ENCODE measurements around the gene KCND1.

KCND1 gene

DNA sequence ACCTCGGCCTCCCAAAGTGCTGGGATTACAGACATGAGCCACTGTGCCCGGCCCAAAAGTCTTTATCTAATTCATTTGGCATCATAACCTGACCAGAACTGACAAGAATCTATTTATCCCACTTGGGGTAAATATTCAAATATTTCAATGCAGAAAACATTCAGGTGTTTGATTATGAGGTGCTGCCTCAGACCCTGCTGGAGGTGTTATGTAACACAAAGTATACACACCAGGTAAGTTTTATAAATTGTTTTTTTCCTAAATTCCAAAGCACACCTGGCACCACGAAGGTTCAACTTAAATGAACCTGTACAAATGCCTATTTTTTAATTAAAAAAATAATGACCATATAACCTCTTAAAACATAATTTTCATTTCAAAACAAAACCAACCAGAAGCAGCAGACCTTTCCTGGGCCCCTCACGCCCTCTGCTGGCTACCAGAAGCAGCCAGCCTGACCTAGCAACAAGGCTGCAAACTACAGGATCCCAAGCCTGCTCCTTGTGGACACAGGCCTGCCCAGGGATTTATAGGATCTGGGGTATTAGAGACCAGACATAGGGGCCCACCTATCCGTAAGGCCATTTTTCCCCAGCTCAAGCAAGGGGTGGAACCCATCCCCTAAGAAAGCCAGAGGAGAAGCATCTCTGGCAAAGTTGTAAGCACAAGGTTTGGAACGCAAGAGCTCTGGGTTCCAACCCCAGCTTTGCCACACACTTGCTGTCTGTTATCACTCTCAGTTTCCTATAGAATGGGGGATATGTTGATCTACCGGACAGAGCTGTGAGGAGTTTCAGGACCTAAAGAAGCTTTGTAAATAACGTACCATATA is 25.9 kb downstream of the KCND1 start:
- CTCF ChIA-PET: interaction anchor here (0.6 to 1.6 kb wide), 15 partner anchors 10 to 1402 kb away, joined by 3 to 9 read pairs (median 3); no protein-coding TSS in a partner anchor
- 0 out of 2 replicates have a peak, but pooled peaks have one; percentile 19 for TF ChIP-seq ZFP69B (tag by site-specific recombination; IDR thresholded peaks at IDR 0.05)
- peak; percentile 44; the same call in 1 of the 2 replicates for TF ChIP-seq ZNF600 (tag by site-specific recombination; IDR thresholded peaks at IDR 0.05)
- peak; percentile 47; the same call in 1 of the 2 replicates for TF ChIP-seq ZNF692 (tag by site-specific recombination; IDR thresholded peaks at IDR 0.05)
- TF ChIP-seq PRDM2 (tag by site-specific recombination; IDR thresholded peaks at IDR 0.05; ENCODE audit: borderline replicate concordance): no peak
- no peak for TF ChIP-seq ZNF324 (tag by site-specific recombination; IDR thresholded peaks at IDR 0.05)
- TF ChIP-seq, protein P1, sequence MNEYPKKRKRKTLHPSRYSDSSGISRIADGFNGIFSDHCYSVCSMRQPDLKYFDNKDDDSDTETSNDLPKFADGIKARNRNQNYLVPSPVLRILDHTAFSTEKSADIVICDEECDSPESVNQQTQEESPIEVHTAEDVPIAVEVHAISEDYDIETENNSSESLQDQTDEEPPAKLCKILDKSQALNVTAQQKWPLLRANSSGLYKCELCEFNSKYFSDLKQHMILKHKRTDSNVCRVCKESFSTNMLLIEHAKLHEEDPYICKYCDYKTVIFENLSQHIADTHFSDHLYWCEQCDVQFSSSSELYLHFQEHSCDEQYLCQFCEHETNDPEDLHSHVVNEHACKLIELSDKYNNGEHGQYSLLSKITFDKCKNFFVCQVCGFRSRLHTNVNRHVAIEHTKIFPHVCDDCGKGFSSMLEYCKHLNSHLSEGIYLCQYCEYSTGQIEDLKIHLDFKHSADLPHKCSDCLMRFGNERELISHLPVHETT (tag by site-specific recombination; IDR thresholded peaks at IDR 0.05): no peak
- TF ChIP-seq, protein P2, sequence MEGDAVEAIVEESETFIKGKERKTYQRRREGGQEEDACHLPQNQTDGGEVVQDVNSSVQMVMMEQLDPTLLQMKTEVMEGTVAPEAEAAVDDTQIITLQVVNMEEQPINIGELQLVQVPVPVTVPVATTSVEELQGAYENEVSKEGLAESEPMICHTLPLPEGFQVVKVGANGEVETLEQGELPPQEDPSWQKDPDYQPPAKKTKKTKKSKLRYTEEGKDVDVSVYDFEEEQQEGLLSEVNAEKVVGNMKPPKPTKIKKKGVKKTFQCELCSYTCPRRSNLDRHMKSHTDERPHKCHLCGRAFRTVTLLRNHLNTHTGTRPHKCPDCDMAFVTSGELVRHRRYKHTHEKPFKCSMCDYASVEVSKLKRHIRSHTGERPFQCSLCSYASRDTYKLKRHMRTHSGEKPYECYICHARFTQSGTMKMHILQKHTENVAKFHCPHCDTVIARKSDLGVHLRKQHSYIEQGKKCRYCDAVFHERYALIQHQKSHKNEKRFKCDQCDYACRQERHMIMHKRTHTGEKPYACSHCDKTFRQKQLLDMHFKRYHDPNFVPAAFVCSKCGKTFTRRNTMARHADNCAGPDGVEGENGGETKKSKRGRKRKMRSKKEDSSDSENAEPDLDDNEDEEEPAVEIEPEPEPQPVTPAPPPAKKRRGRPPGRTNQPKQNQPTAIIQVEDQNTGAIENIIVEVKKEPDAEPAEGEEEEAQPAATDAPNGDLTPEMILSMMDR (tag by site-specific recombination; IDR thresholded peaks at IDR 0.05): peak; percentile 39; the same call in 1 of the 2 replicates
- no peak for TF ChIP-seq ZSCAN30 (tag by site-specific recombination; IDR thresholded peaks at IDR 0.05)
- no peak for TF ChIP-seq ZNF248 (tag by site-specific recombination; IDR thresholded peaks at IDR 0.05)
- TF ChIP-seq ZNF560 (tag by site-specific recombination; IDR thresholded peaks at IDR 0.05; ENCODE audit: borderline replicate concordance): no peak
- TF ChIP-seq BCL11A (tag by site-specific recombination; IDR thresholded peaks at IDR 0.05; ENCODE audit: low read depth): no peak
- TF ChIP-seq, protein P3, sequence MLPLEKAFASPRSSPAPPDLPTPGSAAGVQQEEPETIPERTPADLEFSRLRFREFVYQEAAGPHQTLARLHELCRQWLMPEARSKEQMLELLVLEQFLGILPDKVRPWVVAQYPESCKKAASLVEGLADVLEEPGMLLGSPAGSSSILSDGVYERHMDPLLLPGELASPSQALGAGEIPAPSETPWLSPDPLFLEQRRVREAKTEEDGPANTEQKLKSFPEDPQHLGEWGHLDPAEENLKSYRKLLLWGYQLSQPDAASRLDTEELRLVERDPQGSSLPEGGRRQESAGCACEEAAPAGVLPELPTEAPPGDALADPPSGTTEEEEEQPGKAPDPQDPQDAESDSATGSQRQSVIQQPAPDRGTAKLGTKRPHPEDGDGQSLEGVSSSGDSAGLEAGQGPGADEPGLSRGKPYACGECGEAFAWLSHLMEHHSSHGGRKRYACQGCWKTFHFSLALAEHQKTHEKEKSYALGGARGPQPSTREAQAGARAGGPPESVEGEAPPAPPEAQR (tag by site-specific recombination; IDR thresholded peaks at IDR 0.05): no peak
- no peak for TF ChIP-seq ZNF398 (tag by site-specific recombination; IDR thresholded peaks at IDR 0.05)
- TF ChIP-seq ZSCAN4 (tag by site-specific recombination; IDR thresholded peaks at IDR 0.05): no peak
- no peak for TF ChIP-seq REPIN1 (tag by site-specific recombination; IDR thresholded peaks at IDR 0.05; ENCODE audit: low read depth)
- no peak for TF ChIP-seq ZNF837 (tag by site-specific recombination; IDR thresholded peaks at IDR 0.05)
- TF ChIP-seq ZNF223 (tag by site-specific recombination; IDR thresholded peaks at IDR 0.05): no peak
- no peak for TF ChIP-seq ZNF391 (tag by site-specific recombination; IDR thresholded peaks at IDR 0.05; ENCODE audit: borderline replicate concordance, low read depth)

More for the DNA sequence above, 25.9 kb downstream of the KCND1 start:
- peaks cover 0 to 52% of the 10 kb centered on the region in 2 experiments; a peak in 2 of 3 replicates for H3K36me3 ChIP-seq (ENCODE audit: control insufficient read depth in 2 of 2, insufficient read depth in 1 of 2, low read length in 2 of 2)
- H3K9me3 ChIP-seq (ENCODE audit: control insufficient read depth, insufficient read depth, low read depth, low read length): no peaks in the 10 kb centered on the region
- H3K4me1 ChIP-seq (ENCODE audit: control insufficient read depth, insufficient read depth, low read length): no peaks in the 10 kb centered on the region
- no peak overlapping the region for H3K27ac ChIP-seq (ENCODE audit: extremely low read depth, low read depth, low read length)
- H3K4me3 ChIP-seq (ENCODE audit: low read depth, low read length): no peak overlapping the region
- POLR2A ChIA-PET: interaction anchor here (0.6 kb wide), 1 partner anchor 12 kb away, joined by 4 read pairs; no protein-coding TSS in a partner anchor

All from HEK293 (cell line).